Thyroid gland (tissue), 4 donors: ENCODE results near the gene GPR42. TPM values are rescaled to one million over a fixed set of nuclear protein-coding genes. Genes with fewer than 3 reads are reported as not detected.

Source experiments
- DNase-seq, 2 donors: peaks; one replicate each; pipeline ENCODE4 v3.0.0-alpha.2; 2019
- H3K27ac ChIP-seq, 3 donors: fragments of 200-600 bp; sonication (generic); 1 replicate in 2 of 3; 2 replicates in 1 of 3; pipeline ENCODE4 v1.5.1; 2016 to 2019; ENCODE audit warnings: mild to moderate bottlenecking in 1 of 3, moderate library complexity in 1 of 3
- H3K27me3 ChIP-seq: fragments of 200-600 bp; sonication (generic); one replicate; pipeline ENCODE4 v1.5.1; 2019
- H3K36me3 ChIP-seq, 2 donors: fragments of 200-600 bp; sonication (generic); one replicate each; pipeline ENCODE4 v1.5.1; 2016 to 2019
- H3K4me1 ChIP-seq, 2 donors: fragments of 200-600 bp; sonication (generic); one replicate each; pipeline ENCODE4 v1.5.1; 2017 to 2019
- H3K4me3 ChIP-seq, 3 donors: fragments of 200-600 bp; sonication (generic); replicated peaks in 1 of 3; 1 replicate in 2 of 3; 2 replicates in 1 of 3; pipeline ENCODE4 v1.5.1; 2016; ENCODE audit warnings: mild to moderate bottlenecking in 1 of 3
- H3K9me3 ChIP-seq: fragments of 200-600 bp; sonication (generic); one replicate; pipeline ENCODE4 v1.5.1; 2017
- POLR2A ChIP-seq, 2 donors: fragments of 450-650 bp; IDR thresholded peaks; one replicate each; pipeline ENCODE4 v1.6.1; 2017; ENCODE audit warnings: antibody characterized with exemption in 2 of 2, mild to moderate bottlenecking in 2 of 2, moderate library complexity in 1 of 2
- WGBS, 2 donors: methylation state at CpG; one replicate each; pipeline ENCODE4 v1.1.5; 2017; 5-methylcytosine and 5-hydroxymethylcytosine counted together
- intact Hi-C: fragments of 100-400 bp; cut with DNase I; formaldehyde crosslinking; loops from one replicate; pipeline ENCODE4 v1.15.1; 2023
- total RNA-seq, 4 donors: library from RNA; depleted of rRNA; stranded (reverse); fragments of >200 nt; gene quantifications; one replicate each; pipeline ENCODE4 v1.2.3, GENCODE V29; 2016
- TF ChIP-seq, protein P1 (sequence below), 6 experiments: fragments of 200-600 bp in 3 of 6; fragments of 450-650 bp in 3 of 6; sonication (generic) in 3 of 6; IDR thresholded peaks; one replicate each; pipeline ENCODE4 v1.5.1; 2016 to 2019; ENCODE audit warnings: antibody characterized with exemption in 6 of 6, mild to moderate bottlenecking in 2 of 6, inconsistent platforms in 1 of 6, moderate library complexity in 1 of 6

Gene GPR42
- total RNA-seq, 4 donors from 2014 or later = 0.27 TPM; not detected in 3

DNA sequence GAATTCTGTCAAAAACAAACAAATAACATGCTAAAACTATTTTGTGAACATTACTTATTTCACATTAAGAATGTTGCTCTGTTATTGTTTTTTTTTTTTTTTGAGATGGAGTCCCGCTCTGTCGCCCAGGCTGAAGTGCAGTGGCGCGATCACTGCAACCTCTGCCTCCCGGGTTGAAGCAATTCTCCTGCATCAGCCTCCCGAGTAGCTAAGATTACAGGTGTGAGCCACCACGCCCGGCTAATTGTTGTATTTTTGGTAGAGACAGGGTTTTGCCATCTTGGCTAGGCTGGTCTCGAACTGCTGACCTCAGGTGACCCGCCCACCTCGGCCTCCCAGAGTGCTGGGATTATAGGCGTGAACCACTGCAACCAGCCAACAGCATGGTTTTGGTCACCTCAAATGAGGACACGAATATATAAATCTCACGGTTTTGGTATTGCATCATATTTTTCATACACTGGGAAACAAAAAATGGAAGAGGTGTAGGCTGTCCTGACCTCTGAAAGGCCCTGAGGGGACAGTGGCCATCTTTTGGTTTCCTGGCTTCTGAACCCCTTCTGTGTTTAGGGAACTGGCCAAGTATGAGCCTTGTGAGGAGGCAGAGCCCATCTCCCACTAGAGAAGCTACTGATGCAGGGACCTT lies 25.5 kb downstream of the GPR42 start:
- Histone ChIP-seq H3K27me3 (no peaks in the 10 kb centered on the region), H3K4me1 (no peaks in the 10 kb centered on the region), H3K36me3 (no peaks in the 10 kb centered on the region), H3K9me3 (no peaks in the 10 kb centered on the region), H3K4me3 (no peak overlapping the region), H3K27ac (no peak overlapping the region)
- TF ChIP-seq, protein P1, sequence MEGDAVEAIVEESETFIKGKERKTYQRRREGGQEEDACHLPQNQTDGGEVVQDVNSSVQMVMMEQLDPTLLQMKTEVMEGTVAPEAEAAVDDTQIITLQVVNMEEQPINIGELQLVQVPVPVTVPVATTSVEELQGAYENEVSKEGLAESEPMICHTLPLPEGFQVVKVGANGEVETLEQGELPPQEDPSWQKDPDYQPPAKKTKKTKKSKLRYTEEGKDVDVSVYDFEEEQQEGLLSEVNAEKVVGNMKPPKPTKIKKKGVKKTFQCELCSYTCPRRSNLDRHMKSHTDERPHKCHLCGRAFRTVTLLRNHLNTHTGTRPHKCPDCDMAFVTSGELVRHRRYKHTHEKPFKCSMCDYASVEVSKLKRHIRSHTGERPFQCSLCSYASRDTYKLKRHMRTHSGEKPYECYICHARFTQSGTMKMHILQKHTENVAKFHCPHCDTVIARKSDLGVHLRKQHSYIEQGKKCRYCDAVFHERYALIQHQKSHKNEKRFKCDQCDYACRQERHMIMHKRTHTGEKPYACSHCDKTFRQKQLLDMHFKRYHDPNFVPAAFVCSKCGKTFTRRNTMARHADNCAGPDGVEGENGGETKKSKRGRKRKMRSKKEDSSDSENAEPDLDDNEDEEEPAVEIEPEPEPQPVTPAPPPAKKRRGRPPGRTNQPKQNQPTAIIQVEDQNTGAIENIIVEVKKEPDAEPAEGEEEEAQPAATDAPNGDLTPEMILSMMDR (IDR thresholded peaks at IDR 0.05) = no peak
- no peak for TF ChIP-seq POLR2A (IDR thresholded peaks at IDR 0.05)
- 95 to 96% methylated on average over 14 of the region's 14 CpGs for WGBS, 2 donors
- intact Hi-C loops = no loop called here
- no peak for DNase-seq

DNA sequence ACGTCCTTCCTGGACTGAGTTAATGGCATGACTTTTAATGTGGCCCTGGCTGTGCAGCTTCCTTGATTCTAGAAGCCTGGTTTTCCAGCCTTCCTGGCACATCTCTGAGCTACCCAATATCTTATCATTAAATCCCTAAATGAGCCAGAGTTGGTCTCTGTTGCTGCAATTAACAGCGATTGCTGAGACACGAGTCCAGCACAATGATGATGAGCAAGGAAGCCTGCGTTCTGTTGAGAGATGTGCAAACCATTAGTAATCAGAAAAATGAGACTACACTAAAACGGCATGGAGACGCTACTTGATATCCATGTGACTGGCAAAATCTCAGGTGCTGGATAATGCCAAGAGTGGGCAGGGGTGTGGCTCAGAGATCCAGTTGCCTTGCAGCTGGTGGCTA lies 26.2 kb downstream of the GPR42 start:
- Histone ChIP-seq H3K4me3 (no peak overlapping the region), H3K36me3 (no peaks in the 10 kb centered on the region), H3K4me1 (no peaks in the 10 kb centered on the region), H3K9me3 (no peaks in the 10 kb centered on the region), H3K27me3 (no peaks in the 10 kb centered on the region), H3K27ac (no peak overlapping the region)
- no peak for TF ChIP-seq POLR2A (IDR thresholded peaks at IDR 0.05)
- TF ChIP-seq, protein P1 (IDR thresholded peaks at IDR 0.05) = no peak
- DNase-seq = no peak
- intact Hi-C loops = no loop called here
- 87 to 91% methylated on average over 6 of the region's 6 CpGs for WGBS, 2 donors

- H3K4me3 ChIP-seq = no peak overlapping the region
- WGBS, 2 donors = 92% methylated on average over 12 of the region's 12 CpGs
- no peaks in the 10 kb centered on the region for H3K9me3 ChIP-seq
- H3K4me1 ChIP-seq = no peaks in the 10 kb centered on the region
- intact Hi-C loops = no loop called here
- TF ChIP-seq POLR2A (IDR thresholded peaks at IDR 0.05) = no peak
- TF ChIP-seq, protein P1 (IDR thresholded peaks at IDR 0.05) = no peak
- no peak for DNase-seq
- no peaks in the 10 kb centered on the region for H3K27me3 ChIP-seq
- no peak overlapping the region for H3K27ac ChIP-seq
- no peaks in the 10 kb centered on the region for H3K36me3 ChIP-seq
These were observed 27.7 kb downstream of the GPR42 start for GRCh38 chr19:35398570-35398969.

DNA sequence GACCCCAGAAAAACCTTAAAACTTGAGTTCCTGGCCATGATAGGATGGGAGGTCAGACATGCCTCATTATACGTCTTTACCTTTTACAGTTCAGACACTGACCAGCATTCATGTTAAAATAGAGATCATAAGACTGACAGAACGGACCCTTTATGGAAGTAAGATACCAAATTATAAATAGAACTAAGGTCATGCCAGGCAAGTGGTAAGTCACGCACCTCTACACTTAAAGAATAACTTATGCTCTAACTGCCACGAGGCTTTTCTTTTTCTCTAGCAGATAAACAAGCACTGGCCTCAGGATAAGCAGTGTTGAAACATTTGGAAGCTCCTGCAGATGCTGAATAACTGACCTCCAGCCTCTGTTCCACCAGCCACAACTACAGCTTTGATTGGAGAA lies 28.4 kb downstream of the GPR42 start:
- 71 to 86% methylated on average over 4 of the region's 4 CpGs for WGBS, 2 donors
- Histone ChIP-seq H3K36me3 (no peaks in the 10 kb centered on the region), H3K27me3 (no peaks in the 10 kb centered on the region), H3K9me3 (no peaks in the 10 kb centered on the region), H3K4me1 (no peaks in the 10 kb centered on the region), H3K27ac (no peak overlapping the region), H3K4me3 (no peak overlapping the region)
- intact Hi-C loops = no loop called here
- TF ChIP-seq, protein P1 (IDR thresholded peaks at IDR 0.05) = no peak
- TF ChIP-seq POLR2A (IDR thresholded peaks at IDR 0.05) = no peak
- no peak for DNase-seq

- intact Hi-C loops = no loop called here
- H3K36me3 ChIP-seq = no peaks in the 10 kb centered on the region
These were observed 29.3 kb downstream of the GPR42 start for GRCh38 chr19:35399948-35400772.

More at GRCh38 chr19:35399948-35400772, 29.3 kb downstream of the GPR42 start:
- Histone ChIP-seq H3K27ac (no peak overlapping the region), H3K4me3 (no peak overlapping the region), H3K4me1 (no peaks in the 10 kb centered on the region), H3K9me3 (no peaks in the 10 kb centered on the region), H3K27me3 (no peaks in the 10 kb centered on the region)
- WGBS, 2 donors = 90 to 92% methylated on average over 10 of the region's 10 CpGs
- DNase-seq = no peak
- TF ChIP-seq POLR2A (IDR thresholded peaks at IDR 0.05) = no peak
- TF ChIP-seq, protein P1 (IDR thresholded peaks at IDR 0.05) = no peak
